Measurements from ENCODE around the gene RAP1A.

Gene RAP1A

GRCh38 chr1:111619635-111620440 lies at the start of gene RAP1A:
Gene RAP1A (plus strand): TSS chr1:111619789. CDS start chr1:111691361, 71,572 bp downstream.
- TF ChIP-seq, protein P1, sequence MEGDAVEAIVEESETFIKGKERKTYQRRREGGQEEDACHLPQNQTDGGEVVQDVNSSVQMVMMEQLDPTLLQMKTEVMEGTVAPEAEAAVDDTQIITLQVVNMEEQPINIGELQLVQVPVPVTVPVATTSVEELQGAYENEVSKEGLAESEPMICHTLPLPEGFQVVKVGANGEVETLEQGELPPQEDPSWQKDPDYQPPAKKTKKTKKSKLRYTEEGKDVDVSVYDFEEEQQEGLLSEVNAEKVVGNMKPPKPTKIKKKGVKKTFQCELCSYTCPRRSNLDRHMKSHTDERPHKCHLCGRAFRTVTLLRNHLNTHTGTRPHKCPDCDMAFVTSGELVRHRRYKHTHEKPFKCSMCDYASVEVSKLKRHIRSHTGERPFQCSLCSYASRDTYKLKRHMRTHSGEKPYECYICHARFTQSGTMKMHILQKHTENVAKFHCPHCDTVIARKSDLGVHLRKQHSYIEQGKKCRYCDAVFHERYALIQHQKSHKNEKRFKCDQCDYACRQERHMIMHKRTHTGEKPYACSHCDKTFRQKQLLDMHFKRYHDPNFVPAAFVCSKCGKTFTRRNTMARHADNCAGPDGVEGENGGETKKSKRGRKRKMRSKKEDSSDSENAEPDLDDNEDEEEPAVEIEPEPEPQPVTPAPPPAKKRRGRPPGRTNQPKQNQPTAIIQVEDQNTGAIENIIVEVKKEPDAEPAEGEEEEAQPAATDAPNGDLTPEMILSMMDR (IDR thresholded peaks at IDR 0.05; ENCODE audit: insufficient read depth, missing control alignments): no peak
- DNase-seq (ENCODE audit: insufficient read length, low spot score): peak; percentile 78
- FAIRE-seq: no peak

GRCh38 chr1:111569913-111570312 lies 49.7 kb upstream of the RAP1A start:
- DNase-seq (ENCODE audit: insufficient read length, low spot score) (no peak), FAIRE-seq (no peak)
- TF ChIP-seq, protein P1 (IDR thresholded peaks at IDR 0.05; ENCODE audit: insufficient read depth, missing control alignments): no peak

GRCh38 chr1:111570781-111571181 lies 48.8 kb upstream of the RAP1A start:
- FAIRE-seq (no peak), DNase-seq (ENCODE audit: insufficient read length, low spot score) (no peak)
- TF ChIP-seq, protein P1 (IDR thresholded peaks at IDR 0.05; ENCODE audit: insufficient read depth, missing control alignments): no peak

- DNase-seq (ENCODE audit: insufficient read length, low spot score): no peak
- no peak for FAIRE-seq
- TF ChIP-seq, protein P1 (IDR thresholded peaks at IDR 0.05; ENCODE audit: insufficient read depth, missing control alignments): no peak
These were observed 48.4 kb upstream of the RAP1A start for GRCh38 chr1:111571239-111571638.

DNA sequence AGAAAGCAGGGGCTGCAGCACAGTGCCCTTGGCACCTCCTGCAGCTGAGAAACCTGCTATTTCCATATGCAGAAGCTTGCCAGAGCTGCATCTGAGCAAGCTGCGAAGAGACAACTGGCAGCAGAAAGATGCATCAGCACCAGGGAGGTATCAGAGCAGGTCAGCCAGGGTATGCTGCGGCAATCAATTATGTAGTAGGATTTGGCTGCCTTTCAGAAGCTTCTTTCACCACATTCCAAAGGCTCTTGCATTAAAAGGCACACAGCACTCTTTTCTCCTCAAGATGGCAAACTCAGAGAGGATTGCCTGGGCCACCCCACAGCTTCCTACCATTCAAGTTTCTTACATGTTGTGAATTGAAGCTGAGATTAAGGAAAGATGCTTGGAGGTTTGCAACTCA lies 47.6 kb upstream of the RAP1A start:
- TF ChIP-seq, protein P1 (IDR thresholded peaks at IDR 0.05; ENCODE audit: insufficient read depth, missing control alignments): no peak
- DNase-seq (ENCODE audit: insufficient read length, low spot score) (no peak), FAIRE-seq (no peak)

- FAIRE-seq (no peak), DNase-seq (ENCODE audit: insufficient read length, low spot score) (no peak)
- TF ChIP-seq, protein P1 (IDR thresholded peaks at IDR 0.05; ENCODE audit: insufficient read depth, missing control alignments): no peak
These were observed 43.0 kb upstream of the RAP1A start for GRCh38 chr1:111576547-111576946.

GRCh38 chr1:111577814-111578213 lies 41.8 kb upstream of the RAP1A start:
- TF ChIP-seq, protein P1 (IDR thresholded peaks at IDR 0.05; ENCODE audit: insufficient read depth, missing control alignments): no peak
- no peak for DNase-seq (ENCODE audit: insufficient read length, low spot score)
- no peak for FAIRE-seq
